Motor neuron (in vitro differentiated cells): ENCODE results near the gene SNX5. TPM values are rescaled to one million over a fixed set of nuclear protein-coding genes. Genes with fewer than 3 reads are reported as not detected.
"Not testable (repeated sequence)": the region's sequence is repeated elsewhere in the genome, so short reads cannot be mapped to it uniquely, and the experiment has no call there.

Experiments used
- ATAC-seq, 8 experiments: fragments of 200-7000 bp; cut with Tn5 transposase; replicated peaks in 6 of 8; 2 replicates each; pipeline ENCODE4 v1.8.0; 2021; ENCODE audit warnings: mild to moderate bottlenecking in 8 of 8, moderate library complexity in 8 of 8
- H3K27ac ChIP-seq, 2 donors: fragments of 250-450 bp; sonication (Bioruptor Pico); 2 replicates each; pipeline ENCODE4 v1.9.0; 2021; ENCODE audit warnings: antibody characterized with exemption in 2 of 2, mild to moderate bottlenecking in 2 of 2, moderate library complexity in 1 of 2
- H3K4me1 ChIP-seq, 2 donors: fragments of 250-450 bp; sonication (Bioruptor Pico); replicated peaks in 1 of 2; 2 replicates each; pipeline ENCODE4 v1.6.1; 2021; ENCODE audit warnings: antibody characterized with exemption in 2 of 2, mild to moderate bottlenecking in 2 of 2, moderate library complexity in 1 of 2
- H3K4me3 ChIP-seq, 5 donors: fragments of 250-450 bp; sonication (Bioruptor Pico); 2 replicates each; pipeline ENCODE4 v1.9.0; 2021; ENCODE audit warnings: antibody characterized with exemption in 5 of 5, mild to moderate bottlenecking in 5 of 5, moderate library complexity in 4 of 5
- WGBS, 10 experiments: fragments of 450-650 bp; shearing (Covaris generic); methylation state at CpG; one replicate each; pipeline ENCODE4 v1.0.0; 2022; 5-methylcytosine and 5-hydroxymethylcytosine counted together
- in situ Hi-C, 9 experiments: fragments of 400-800 bp; cut with MboI; loops; one replicate each; pipeline ENCODE4 v1.15.0; 2021; ENCODE audit warnings: low sequenced_read_pairs in 9 of 9, low pct_unique_long_range_greater_than_20kb in 2 of 9; ENCODE audit not compliant: unreplicated experiment in 9 of 9
- total RNA-seq, 8 experiments: library from RNA; unstranded; fragments of 300-600 nt; gene quantifications; 2 replicates each; pipeline versions ENCODE4 v1.2.3 to v1.2.4, GENCODE V29; 2022

SNX5 gene
- total RNA-seq, 8 experiments from 2014 or later = 41.7 to 199 (median 73.8) TPM

DNA sequence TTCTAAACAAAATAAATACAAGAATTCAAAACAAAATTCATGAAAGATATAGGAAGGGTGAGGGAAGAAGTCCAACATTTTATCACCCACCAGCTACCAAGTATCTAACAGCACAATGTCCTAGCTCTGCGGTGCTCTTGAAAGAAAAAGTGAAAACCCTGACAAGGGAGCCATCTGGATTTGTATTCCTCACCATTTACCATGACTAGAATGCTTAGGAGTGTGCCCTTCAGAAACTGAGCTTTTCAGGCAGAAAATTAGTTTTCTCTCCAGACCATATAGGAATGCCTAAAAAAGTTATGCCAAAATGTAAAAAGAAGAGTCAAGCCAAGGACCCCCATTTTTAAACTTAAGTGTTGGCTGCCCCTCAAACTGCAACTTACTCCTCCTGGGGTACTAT lies 4.5 kb downstream of the SNX5 start:
- in situ Hi-C loops = loop anchor here in 1 of 9 experiments (25.0 kb wide), 1 partner anchor 302 kb away; no protein-coding TSS in a partner anchor
- no peak for ATAC-seq
- Histone ChIP-seq H3K4me3 (no peak overlapping the region), H3K4me1 (peaks cover 13 to 25% of the 10 kb centered on the region in 2 donors), H3K27ac (no peak overlapping the region)
- 17 to 100% (median 100%) methylated on average over 1 of the region's 1 CpG; no CpG with 5 or more reads in 3 of the 10 experiments for WGBS, 10 experiments

DNA sequence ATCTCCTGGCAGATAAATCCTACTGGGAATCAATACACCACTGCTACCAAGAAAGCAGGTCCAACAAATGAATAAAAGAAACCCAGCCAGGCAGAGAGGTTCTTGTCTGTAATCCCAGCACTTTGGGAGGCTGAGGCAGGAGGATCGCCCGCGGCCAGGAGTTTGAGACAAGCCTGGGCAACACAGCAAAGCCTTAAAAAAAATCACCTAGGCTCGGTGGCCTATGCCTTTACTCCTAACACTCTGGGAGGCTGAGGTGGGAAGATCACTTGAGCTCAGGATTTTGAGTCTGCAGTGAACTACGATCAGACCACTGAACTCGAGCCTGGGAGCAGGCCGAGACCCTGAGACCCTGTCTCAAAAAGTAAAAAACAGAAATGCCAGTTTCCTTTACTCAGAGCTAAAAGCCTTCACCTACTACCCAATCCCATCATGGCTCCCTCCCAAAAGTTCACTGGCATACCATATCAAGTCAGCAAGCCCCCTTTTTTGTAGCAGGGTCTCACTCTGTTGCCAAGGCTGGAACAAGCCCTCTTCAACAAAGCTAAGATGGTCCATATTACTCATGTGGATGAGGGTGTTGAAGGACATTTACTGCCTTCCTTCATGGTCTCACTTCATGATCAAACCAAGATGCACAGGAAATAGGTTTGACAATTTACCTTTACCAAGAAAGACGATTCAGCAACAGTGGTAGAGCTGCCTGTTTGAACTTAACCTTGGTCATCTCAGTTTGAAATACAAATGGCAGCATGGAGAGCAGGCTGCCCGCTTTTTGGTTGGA lies 5.3 kb downstream of the SNX5 start:
- 52 to 100% (median 86%) methylated on average over 1 to 9 of the region's 9 CpGs for WGBS, 10 experiments
- no peak for ATAC-seq
- Histone ChIP-seq H3K27ac (no peak overlapping the region), H3K4me3 (no peak overlapping the region), H3K4me1 (peaks cover 13 to 25% of the 10 kb centered on the region in 2 donors)
- in situ Hi-C loops = loop anchor here in 1 of 9 experiments (25.0 kb wide), 1 partner anchor 301 kb away; no protein-coding TSS in a partner anchor

- H3K4me3 ChIP-seq = no peak overlapping the region
- ATAC-seq = peak in 4 of 8 experiments; percentile 5 to 55 (median 30)
- in situ Hi-C loops = loop anchor here in 1 of 9 experiments (25.0 kb wide), 1 partner anchor 299 kb away; no protein-coding TSS in a partner anchor
- H3K27ac ChIP-seq = no peak overlapping the region
- H3K4me1 ChIP-seq = peaks cover 13 to 25% of the 10 kb centered on the region in 2 donors
- 0 to 100% (median 0%) methylated on average over 1 of the region's 1 CpG; no CpG with 5 or more reads in 4 of the 10 experiments for WGBS, 10 experiments
Observed at GRCh38 chr20:17961587-17961940, 7.0 kb downstream of the SNX5 start.

- in situ Hi-C loops = loop anchor here in 1 of 9 experiments (25.0 kb wide), 1 partner anchor 299 kb away; no protein-coding TSS in a partner anchor
- peaks cover 13 to 25% of the 10 kb centered on the region in 2 donors for H3K4me1 ChIP-seq
- no peak overlapping the region for H3K4me3 ChIP-seq
- ATAC-seq = peak in 4 of 8 experiments; percentile 4 to 65 (median 10)
- no peak overlapping the region for H3K27ac ChIP-seq
- 20 to 100% (median 76%) methylated on average over 1 to 6 of the region's 6 CpGs; no CpG with 5 or more reads in 1 of the 10 experiments for WGBS, 10 experiments
Observed at GRCh38 chr20:17960927-17961586, 7.5 kb downstream of the SNX5 start.

GRCh38 chr20:17960400-17960885 lies 8.2 kb downstream of the SNX5 start:
- 60 to 100% (median 78%) methylated on average over 1 to 9 of the region's 16 CpGs for WGBS, 10 experiments
- H3K4me1 ChIP-seq = peaks cover 11 to 19% of the 10 kb centered on the region in 2 donors
- not testable (repeated sequence) for H3K4me3 ChIP-seq, ATAC-seq, H3K27ac ChIP-seq
- in situ Hi-C loops = loop anchor here in 1 of 9 experiments (25.0 kb wide), 1 partner anchor 298 kb away; no protein-coding TSS in a partner anchor

DNA sequence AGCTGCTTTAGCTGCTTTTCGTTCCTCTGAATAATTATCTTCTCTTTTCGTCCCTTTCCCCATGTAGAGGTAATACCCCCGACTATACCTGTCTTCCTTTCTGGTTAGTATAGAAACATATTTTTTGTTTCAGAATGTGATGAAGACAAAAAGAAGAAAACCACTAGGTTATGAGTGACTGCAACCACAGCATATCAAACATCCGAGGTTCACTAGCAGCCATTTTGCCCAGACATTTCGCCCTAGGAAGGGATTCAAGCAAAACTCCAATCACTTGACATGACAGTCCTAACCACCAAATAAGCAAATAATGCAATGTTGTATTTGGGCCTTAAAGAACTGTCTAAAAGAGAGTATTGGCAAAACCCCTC lies 9.4 kb downstream of the SNX5 start:
- no peak overlapping the region for H3K4me3 ChIP-seq
- in situ Hi-C loops = loop anchor here in 1 of 9 experiments (25.0 kb wide), 1 partner anchor 297 kb away; no protein-coding TSS in a partner anchor
- ATAC-seq = no peak
- H3K27ac ChIP-seq = no peak overlapping the region
- peaks cover 2 to 14% of the 10 kb centered on the region in 2 donors for H3K4me1 ChIP-seq
- 60 to 100% (median 94%) methylated on average over 1 to 5 of the region's 5 CpGs; no CpG with 5 or more reads in 1 of the 10 experiments for WGBS, 10 experiments

- in situ Hi-C loops = loop anchor here in 1 of 9 experiments (25.0 kb wide), 1 partner anchor 296 kb away; no protein-coding TSS in a partner anchor
- ATAC-seq = no peak
Observed at GRCh38 chr20:17958373-17959256, 10.0 kb downstream of the SNX5 start.

GRCh38 chr20:17957505-17958363 lies 10.9 kb downstream of the SNX5 start:
- in situ Hi-C loops = loop anchor here in 1 of 9 experiments (25.0 kb wide), 1 partner anchor 295 kb away; no protein-coding TSS in a partner anchor
- H3K4me1 ChIP-seq = peaks cover 2 to 11% of the 10 kb centered on the region in 2 donors
- no peak for ATAC-seq
- 57 to 96% (median 78%) methylated on average over 2 to 5 of the region's 5 CpGs for WGBS, 10 experiments
- no peak overlapping the region for H3K4me3 ChIP-seq
- H3K27ac ChIP-seq = no peak overlapping the region

More at GRCh38 chr20:17958373-17959256, 10.0 kb downstream of the SNX5 start:
- no peak overlapping the region for H3K4me3 ChIP-seq
- no peak overlapping the region for H3K27ac ChIP-seq
- WGBS, 10 experiments = 54 to 100% (median 75%) methylated on average over 2 to 5 of the region's 5 CpGs; no CpG with 5 or more reads in 1 of the 10 experiments
- peaks cover 2 to 14% of the 10 kb centered on the region in 2 donors for H3K4me1 ChIP-seq

DNA sequence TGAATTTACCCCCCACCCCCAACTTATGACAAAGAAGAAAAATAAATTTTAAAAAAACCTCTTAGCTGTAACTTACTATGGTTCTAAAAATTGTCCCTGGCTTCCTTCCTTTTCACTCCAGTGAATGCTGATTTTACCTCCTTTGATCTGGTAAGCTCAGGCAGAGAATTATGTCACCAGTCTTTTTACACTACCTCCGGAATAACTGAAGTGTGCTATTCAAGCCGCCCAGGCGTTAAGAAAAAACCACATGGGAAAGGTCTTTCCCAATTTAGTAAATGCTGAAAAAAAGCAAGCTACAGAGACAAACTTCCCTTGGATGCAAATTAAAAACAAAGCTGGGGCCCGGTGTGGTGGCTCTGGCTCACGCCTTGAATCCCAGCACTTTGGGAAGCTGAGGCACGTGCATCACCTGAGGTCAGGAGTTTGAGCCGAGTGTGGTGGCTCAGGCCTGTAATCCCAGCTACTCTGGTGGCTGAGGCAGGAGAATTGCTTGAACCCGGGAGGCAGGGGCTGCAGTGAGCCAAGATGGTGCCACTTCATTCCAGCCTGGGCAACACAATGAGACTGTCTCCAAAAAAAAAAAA lies 12.4 kb downstream of the SNX5 start:
- Histone ChIP-seq H3K27ac (no peak overlapping the region), H3K4me1 (peaks cover 2 to 5% of the 10 kb centered on the region in 2 donors), H3K4me3 (no peak overlapping the region)
- WGBS, 10 experiments = 85 to 100% (median 95%) methylated on average over 1 to 5 of the region's 8 CpGs; no CpG with 5 or more reads in 4 of the 10 experiments
- ATAC-seq = no peak
- in situ Hi-C loops = loop anchor here in 1 of 9 experiments (25.0 kb wide), 1 partner anchor 294 kb away; no protein-coding TSS in a partner anchor

DNA sequence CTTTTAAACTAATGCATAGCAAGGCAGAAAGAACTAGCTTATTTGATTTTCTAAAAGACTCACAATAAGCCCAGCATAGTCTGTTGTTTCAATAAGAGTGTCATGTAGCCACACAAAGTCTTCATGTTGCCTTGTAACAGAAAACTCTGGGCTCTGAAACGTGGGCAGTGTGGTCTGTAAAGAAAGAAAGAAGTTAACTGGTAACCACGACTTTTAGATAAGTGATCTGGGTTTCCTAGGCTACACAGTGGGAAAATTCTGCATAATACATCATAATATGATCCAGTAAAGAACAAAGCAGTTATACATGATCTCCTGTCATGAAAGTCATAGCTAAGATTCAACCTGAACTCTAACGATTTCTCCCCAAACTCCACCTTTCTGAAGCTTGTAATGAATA lies 13.3 kb downstream of the SNX5 start:
- ATAC-seq = no peak
- 61 to 100% (median 66%) methylated on average over 1 to 3 of the region's 3 CpGs; no CpG with 5 or more reads in 2 of the 10 experiments for WGBS, 10 experiments
- H3K27ac ChIP-seq = no peak overlapping the region
- in situ Hi-C loops = loop anchor here in 1 of 9 experiments (25.0 kb wide), 1 partner anchor 293 kb away; no protein-coding TSS in a partner anchor
- H3K4me1 ChIP-seq = no peaks in the 10 kb centered on the region
- H3K4me3 ChIP-seq = no peak overlapping the region

GRCh38 chr20:17953935-17954334 lies 14.7 kb downstream of the SNX5 start:
- H3K4me1 ChIP-seq = no peaks in the 10 kb centered on the region
- no peak for ATAC-seq
- in situ Hi-C loops = loop anchor here in 1 of 9 experiments (25.0 kb wide), 1 partner anchor 292 kb away; no protein-coding TSS in a partner anchor
- H3K27ac ChIP-seq = no peak overlapping the region
- no peak overlapping the region for H3K4me3 ChIP-seq
- 93 to 100% (median 100%) methylated on average over 1 to 5 of the region's 5 CpGs; no CpG with 5 or more reads in 2 of the 10 experiments for WGBS, 10 experiments
